Measurements from ENCODE around the gene CYTH4.
"Not testable (repeated sequence)": the region's sequence is repeated elsewhere in the genome, so short reads cannot be mapped to it uniquely, and the experiment has no call there.

CYTH4 gene

DNA sequence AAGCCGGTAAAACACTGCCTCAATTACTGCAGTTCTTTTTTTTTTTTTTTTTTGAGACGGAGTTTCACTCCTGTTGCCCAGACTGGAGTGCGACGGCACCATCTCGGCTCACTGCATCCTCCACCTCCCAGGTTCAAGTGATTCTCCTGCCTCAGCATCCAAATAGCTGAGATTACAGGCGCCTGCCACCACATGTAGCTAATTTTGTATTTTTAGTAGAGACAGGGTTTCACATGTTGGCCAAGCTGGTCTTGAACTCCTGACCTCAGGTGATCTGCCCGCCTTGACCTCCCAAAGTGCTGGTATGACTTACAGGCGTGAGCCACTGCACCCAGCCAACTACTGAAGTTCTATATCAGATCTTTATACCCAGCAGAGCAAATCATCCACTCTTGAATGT is 30.5 kb upstream of the CYTH4 start:
- DNase-seq; H3K4me3 ChIP-seq (ENCODE audit: insufficient read depth, low read depth, low read length, poor library complexity, severe bottlenecking); H3K4me1 ChIP-seq (ENCODE audit: control insufficient read depth, insufficient read depth, low read length, poor library complexity, severe bottlenecking); H3K27ac ChIP-seq (ENCODE audit: insufficient read depth, low read length, poor library complexity, severe bottlenecking); H3K36me3 ChIP-seq (ENCODE audit: control insufficient read depth, insufficient read depth, low read length); H3K27me3 ChIP-seq (replicated peaks; ENCODE audit: control insufficient read depth, insufficient read depth, low read length, poor library complexity, severe bottlenecking); H3K9me3 ChIP-seq (ENCODE audit: control insufficient read depth, low read length): not testable (repeated sequence)

DNA sequence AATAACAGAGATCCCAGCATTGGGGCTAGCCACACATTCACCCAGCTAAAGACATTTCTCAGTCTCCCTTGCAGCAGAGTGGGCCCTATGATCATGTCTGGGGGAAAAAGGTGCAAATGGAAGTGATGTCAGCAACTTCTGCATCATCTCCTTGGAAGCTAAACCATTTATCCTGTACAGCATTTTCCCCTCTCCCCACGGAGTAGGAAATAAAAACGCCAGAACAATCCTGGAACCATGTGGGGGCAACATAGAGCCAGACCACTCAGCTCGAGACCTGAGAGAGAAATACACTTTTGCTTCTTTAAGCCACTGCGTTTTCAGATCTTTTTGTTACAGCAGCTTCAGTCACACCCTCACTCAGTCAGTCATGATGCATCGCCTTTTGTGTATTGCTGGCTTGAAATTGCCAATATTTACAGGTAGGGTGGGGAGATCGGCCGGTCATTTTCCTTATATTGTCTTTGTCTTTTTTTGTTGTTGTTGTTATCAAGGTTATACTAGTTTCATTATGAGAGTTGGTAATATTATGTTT is 29.1 kb upstream of the CYTH4 start:
- H3K9me3 ChIP-seq (ENCODE audit: control insufficient read depth, low read length): no peaks in the 10 kb centered on the region
- H3K27ac ChIP-seq (ENCODE audit: insufficient read depth, low read length, poor library complexity, severe bottlenecking): no peak overlapping the region
- no peak overlapping the region for H3K4me3 ChIP-seq (ENCODE audit: insufficient read depth, low read depth, low read length, poor library complexity, severe bottlenecking)
- no peaks in the 10 kb centered on the region for H3K36me3 ChIP-seq (ENCODE audit: control insufficient read depth, insufficient read depth, low read length)
- no peaks in the 10 kb centered on the region for H3K27me3 ChIP-seq (replicated peaks; ENCODE audit: control insufficient read depth, insufficient read depth, low read length, poor library complexity, severe bottlenecking)
- no peaks in the 10 kb centered on the region for H3K4me1 ChIP-seq (ENCODE audit: control insufficient read depth, insufficient read depth, low read length, poor library complexity, severe bottlenecking)
- DNase-seq: no peak

DNA sequence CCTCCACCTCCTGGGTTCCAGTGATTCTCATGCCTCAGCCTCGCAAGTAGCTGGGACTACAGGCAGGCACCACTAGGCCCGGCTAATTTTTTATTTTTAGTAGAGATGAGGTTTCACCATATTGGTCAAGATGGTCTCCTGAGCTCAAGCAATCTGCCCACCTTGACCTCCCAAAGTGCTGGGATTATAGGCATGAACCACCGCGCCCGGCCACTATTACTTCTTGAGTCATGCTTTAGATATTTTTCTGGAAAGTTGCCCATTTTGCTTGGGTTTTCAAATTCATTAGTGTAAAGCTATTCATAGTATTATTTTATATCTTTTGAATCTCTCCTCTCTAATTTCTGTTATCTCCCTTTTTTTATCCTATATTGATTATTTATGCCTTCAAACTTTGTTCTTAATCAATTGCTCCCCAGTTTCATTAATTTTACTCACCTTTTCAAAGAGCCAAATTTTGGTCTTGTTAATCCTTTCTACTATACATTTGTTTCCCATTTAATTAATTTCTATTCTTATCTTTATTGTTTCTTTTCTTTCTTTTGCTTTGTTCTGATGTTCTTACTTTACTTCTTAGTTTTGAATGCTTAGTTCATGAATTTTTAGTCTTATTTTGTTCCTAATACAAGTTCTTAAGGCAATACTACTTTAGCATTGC is 28.0 kb upstream of the CYTH4 start:
- Histone ChIP-seq H3K4me3 (ENCODE audit: insufficient read depth, low read depth, low read length, poor library complexity, severe bottlenecking) (no peak overlapping the region), H3K9me3 (ENCODE audit: control insufficient read depth, low read length) (no peaks in the 10 kb centered on the region), H3K27me3 (replicated peaks; ENCODE audit: control insufficient read depth, insufficient read depth, low read length, poor library complexity, severe bottlenecking) (no peaks in the 10 kb centered on the region), H3K27ac (ENCODE audit: insufficient read depth, low read length, poor library complexity, severe bottlenecking) (no peak overlapping the region), H3K36me3 (ENCODE audit: control insufficient read depth, insufficient read depth, low read length) (no peaks in the 10 kb centered on the region), H3K4me1 (ENCODE audit: control insufficient read depth, insufficient read depth, low read length, poor library complexity, severe bottlenecking) (peaks cover 1% of the 10 kb centered on the region)
- no peak for DNase-seq

DNA sequence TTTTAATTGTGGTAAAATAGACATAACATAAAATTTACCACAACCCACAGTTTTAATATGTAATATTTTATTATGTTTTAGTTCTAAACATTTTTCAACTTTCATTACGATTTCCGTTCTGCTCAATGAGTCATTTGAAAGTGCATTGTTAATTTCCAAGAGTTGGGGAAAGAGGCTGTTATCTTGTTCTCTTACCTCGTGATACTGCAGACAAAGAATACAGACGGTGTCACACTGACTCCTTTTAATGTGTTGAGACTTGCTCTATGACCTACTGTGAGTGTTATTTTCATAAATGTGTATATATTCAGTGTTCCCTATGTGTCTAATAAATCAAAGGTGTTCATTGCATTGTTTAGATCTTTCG is 27.5 kb upstream of the CYTH4 start:
- H3K9me3 ChIP-seq (ENCODE audit: control insufficient read depth, low read length): no peaks in the 10 kb centered on the region
- no peak overlapping the region for H3K4me3 ChIP-seq (ENCODE audit: insufficient read depth, low read depth, low read length, poor library complexity, severe bottlenecking)
- no peaks in the 10 kb centered on the region for H3K36me3 ChIP-seq (ENCODE audit: control insufficient read depth, insufficient read depth, low read length)
- no peak overlapping the region for H3K27ac ChIP-seq (ENCODE audit: insufficient read depth, low read length, poor library complexity, severe bottlenecking)
- H3K4me1 ChIP-seq (ENCODE audit: control insufficient read depth, insufficient read depth, low read length, poor library complexity, severe bottlenecking): peaks cover 6% of the 10 kb centered on the region
- DNase-seq: no peak
- no peaks in the 10 kb centered on the region for H3K27me3 ChIP-seq (replicated peaks; ENCODE audit: control insufficient read depth, insufficient read depth, low read length, poor library complexity, severe bottlenecking)

DNA sequence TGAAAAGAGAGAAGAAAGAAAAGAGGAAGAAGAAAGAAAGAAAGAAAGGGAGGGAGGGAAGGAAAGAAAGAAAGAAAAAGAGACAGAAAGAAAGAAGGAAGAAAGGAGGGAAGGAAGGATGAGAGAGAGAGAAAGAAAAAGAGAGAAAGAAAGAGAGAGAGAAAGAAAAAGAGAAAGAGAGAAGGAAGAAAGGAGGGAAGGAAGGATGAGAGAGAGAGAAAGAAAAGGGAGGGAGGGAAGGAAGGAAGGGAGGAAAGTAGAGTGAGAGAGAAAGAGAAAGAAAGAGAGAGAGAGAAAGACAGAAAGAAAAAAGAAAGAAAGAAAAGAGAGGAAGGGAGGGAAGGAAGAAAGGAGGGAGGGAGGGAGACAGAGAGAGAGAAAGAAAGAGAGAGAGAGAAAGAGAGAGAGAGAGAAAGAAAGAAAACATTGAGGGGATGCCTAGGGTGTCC is 26.7 kb upstream of the CYTH4 start:
- H3K36me3 ChIP-seq (ENCODE audit: control insufficient read depth, insufficient read depth, low read length): no peaks in the 10 kb centered on the region
- no peaks in the 10 kb centered on the region for H3K27me3 ChIP-seq (replicated peaks; ENCODE audit: control insufficient read depth, insufficient read depth, low read length, poor library complexity, severe bottlenecking)
- no peak overlapping the region for H3K27ac ChIP-seq (ENCODE audit: insufficient read depth, low read length, poor library complexity, severe bottlenecking)
- no peak for DNase-seq
- H3K9me3 ChIP-seq (ENCODE audit: control insufficient read depth, low read length): no peaks in the 10 kb centered on the region
- H3K4me1 ChIP-seq (ENCODE audit: control insufficient read depth, insufficient read depth, low read length, poor library complexity, severe bottlenecking): peaks cover 10% of the 10 kb centered on the region
- no peak overlapping the region for H3K4me3 ChIP-seq (ENCODE audit: insufficient read depth, low read depth, low read length, poor library complexity, severe bottlenecking)

DNA sequence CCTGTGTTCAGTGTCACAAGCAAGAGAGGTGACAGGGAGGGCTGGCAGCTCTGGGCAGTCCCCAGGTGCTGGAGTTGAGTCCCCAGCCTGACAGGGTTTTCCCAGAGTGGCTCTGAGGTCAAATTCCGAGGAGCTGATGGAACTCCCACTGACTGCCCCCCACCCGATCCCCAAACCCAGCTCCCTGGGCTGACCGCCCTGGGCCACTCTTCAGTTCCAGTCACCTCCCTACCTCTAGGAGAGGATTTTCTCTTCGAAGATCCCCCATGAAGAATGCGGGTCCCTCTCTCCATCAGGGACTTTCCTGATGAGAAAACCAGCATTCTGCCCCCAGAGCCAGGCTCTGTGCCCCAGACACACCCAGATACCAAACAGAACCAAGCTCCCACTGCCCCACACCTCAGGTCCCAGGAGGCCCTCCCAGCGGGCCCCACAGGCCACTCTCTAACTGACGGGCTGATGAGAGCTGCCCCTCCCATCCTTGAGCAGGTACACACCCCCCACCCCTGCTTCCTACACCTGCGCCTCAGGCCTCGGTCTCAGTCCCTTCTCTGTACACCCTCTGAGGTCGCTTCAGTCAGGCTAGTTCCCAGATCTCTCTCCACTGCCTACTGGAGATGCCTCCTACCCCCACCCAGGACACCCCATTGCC is 26.1 kb upstream of the CYTH4 start:
- H3K36me3 ChIP-seq (ENCODE audit: control insufficient read depth, insufficient read depth, low read length): no peaks in the 10 kb centered on the region
- H3K9me3 ChIP-seq (ENCODE audit: control insufficient read depth, low read length): no peaks in the 10 kb centered on the region
- H3K4me3 ChIP-seq (ENCODE audit: insufficient read depth, low read depth, low read length, poor library complexity, severe bottlenecking): no peak overlapping the region
- H3K27me3 ChIP-seq (replicated peaks; ENCODE audit: control insufficient read depth, insufficient read depth, low read length, poor library complexity, severe bottlenecking): no peaks in the 10 kb centered on the region
- H3K27ac ChIP-seq (ENCODE audit: insufficient read depth, low read length, poor library complexity, severe bottlenecking): no peak overlapping the region
- no peak for DNase-seq
- H3K4me1 ChIP-seq (ENCODE audit: control insufficient read depth, insufficient read depth, low read length, poor library complexity, severe bottlenecking): peaks cover 16% of the 10 kb centered on the region

DNA sequence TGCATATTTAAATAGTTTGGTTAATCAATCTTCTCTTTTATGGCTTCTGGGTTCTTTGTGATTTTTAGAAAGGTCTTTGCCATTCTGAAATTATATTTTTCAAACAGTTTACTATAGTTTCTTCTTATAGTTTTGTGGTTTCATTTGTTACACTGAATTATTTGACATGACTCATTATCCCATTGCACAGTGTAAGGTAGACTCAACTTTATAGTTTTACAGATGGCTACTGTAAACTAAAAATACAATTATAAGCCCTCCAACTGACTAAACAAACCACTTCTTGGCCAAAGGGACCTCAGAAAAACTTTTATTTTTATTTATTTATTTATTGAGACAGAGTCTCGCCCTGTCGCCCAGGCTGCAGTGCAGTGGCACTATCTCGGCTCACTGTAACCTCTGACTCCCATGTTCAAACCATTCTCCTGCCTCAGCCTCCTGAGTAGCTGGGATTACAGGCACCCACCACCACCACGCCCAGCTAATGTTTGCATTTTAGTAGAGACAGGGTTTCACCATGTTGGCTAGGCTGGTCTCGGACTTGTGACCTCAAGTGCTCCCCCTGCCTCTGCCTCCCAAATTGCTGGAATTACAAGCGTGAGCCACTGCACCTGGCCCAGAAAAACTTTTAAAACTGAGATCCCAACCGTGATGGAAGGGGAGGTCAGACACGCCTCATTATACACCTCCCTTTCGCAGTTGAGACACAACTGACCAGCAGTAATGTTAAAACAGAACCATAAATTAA is 24.1 kb upstream of the CYTH4 start:
- Histone ChIP-seq H3K27me3 (replicated peaks; ENCODE audit: control insufficient read depth, insufficient read depth, low read length, poor library complexity, severe bottlenecking) (no peaks in the 10 kb centered on the region), H3K4me1 (ENCODE audit: control insufficient read depth, insufficient read depth, low read length, poor library complexity, severe bottlenecking) (peaks cover 16% of the 10 kb centered on the region), H3K9me3 (ENCODE audit: control insufficient read depth, low read length) (no peaks in the 10 kb centered on the region), H3K4me3 (ENCODE audit: insufficient read depth, low read depth, low read length, poor library complexity, severe bottlenecking) (no peak overlapping the region), H3K36me3 (ENCODE audit: control insufficient read depth, insufficient read depth, low read length) (no peaks in the 10 kb centered on the region), H3K27ac (ENCODE audit: insufficient read depth, low read length, poor library complexity, severe bottlenecking) (no peak overlapping the region)
- no peak for DNase-seq

DNA sequence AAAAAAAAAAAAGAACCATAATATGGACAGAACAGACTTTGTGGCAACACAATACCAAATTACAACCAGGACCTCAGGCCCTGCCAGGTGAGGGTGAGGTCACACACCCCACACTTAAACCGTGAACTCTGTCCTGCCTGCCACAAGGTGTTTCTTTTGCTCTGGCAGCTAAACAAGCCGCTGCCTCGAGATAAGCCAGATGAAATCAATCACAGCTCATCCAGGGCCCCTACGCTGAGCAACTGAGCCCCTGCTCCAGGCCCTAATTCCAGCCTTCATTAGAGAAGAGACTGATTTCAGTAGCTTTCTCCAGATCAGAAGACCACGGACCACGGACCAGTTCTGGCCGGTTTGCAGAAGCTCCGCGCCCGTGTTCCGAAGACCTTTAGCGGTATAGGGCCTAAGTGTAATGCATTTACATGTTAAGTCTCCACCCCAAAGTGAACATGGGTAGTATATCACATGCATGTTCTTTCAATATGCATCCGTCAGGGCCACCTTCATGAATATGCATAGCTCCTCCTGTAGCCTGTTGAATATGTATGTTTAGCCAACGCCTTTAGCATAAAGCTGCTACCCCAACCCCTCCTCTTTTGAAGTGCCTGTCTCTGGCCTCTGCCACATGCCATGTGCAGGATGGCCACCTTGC is 23.4 kb upstream of the CYTH4 start:
- H3K27ac ChIP-seq (ENCODE audit: insufficient read depth, low read length, poor library complexity, severe bottlenecking): no peak overlapping the region
- no peaks in the 10 kb centered on the region for H3K36me3 ChIP-seq (ENCODE audit: control insufficient read depth, insufficient read depth, low read length)
- no peak for DNase-seq
- no peaks in the 10 kb centered on the region for H3K9me3 ChIP-seq (ENCODE audit: control insufficient read depth, low read length)
- peaks cover 16% of the 10 kb centered on the region for H3K4me1 ChIP-seq (ENCODE audit: control insufficient read depth, insufficient read depth, low read length, poor library complexity, severe bottlenecking)
- no peak overlapping the region for H3K4me3 ChIP-seq (ENCODE audit: insufficient read depth, low read depth, low read length, poor library complexity, severe bottlenecking)
- H3K27me3 ChIP-seq (replicated peaks; ENCODE audit: control insufficient read depth, insufficient read depth, low read length, poor library complexity, severe bottlenecking): no peaks in the 10 kb centered on the region

DNA sequence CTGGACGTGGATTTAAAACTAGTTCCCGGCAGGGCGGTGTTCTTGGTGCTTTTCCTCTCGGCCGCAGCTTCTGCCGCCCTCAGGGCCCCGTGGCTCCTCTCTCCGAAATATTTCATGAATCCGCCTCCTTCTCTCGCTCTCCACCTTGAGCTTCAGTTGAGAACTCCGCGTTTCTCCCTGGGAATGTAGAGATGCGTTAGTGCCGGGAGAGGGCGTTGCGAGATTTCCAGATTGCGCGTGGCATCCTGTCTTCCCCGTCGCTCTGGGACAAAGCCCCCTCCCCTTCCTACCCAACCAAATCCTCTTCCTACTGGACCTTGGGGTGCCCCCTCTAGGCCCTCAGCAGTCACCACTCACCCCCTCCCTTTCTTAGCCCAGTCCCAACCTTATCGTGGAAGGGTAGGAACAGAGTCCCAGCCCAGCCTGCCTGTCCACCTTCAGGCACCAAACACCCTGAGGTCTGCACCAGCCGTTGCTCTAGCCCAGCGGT is 22.7 kb upstream of the CYTH4 start:
- Histone ChIP-seq H3K27me3 (replicated peaks; ENCODE audit: control insufficient read depth, insufficient read depth, low read length, poor library complexity, severe bottlenecking) (no peaks in the 10 kb centered on the region), H3K27ac (ENCODE audit: insufficient read depth, low read length, poor library complexity, severe bottlenecking) (no peak overlapping the region), H3K36me3 (ENCODE audit: control insufficient read depth, insufficient read depth, low read length) (no peaks in the 10 kb centered on the region), H3K9me3 (ENCODE audit: control insufficient read depth, low read length) (peaks cover 5% of the 10 kb centered on the region), H3K4me3 (ENCODE audit: insufficient read depth, low read depth, low read length, poor library complexity, severe bottlenecking) (no peak overlapping the region), H3K4me1 (ENCODE audit: control insufficient read depth, insufficient read depth, low read length, poor library complexity, severe bottlenecking) (peaks cover 16% of the 10 kb centered on the region)
- no peak for DNase-seq

Data from effector memory CD4-positive, alpha-beta T cell (primary cell).